NT2/D1 (cell line): Measurements from ENCODE around the gene DRD4.
"Not testable (repeated sequence)": the region's sequence is repeated elsewhere in the genome, so short reads cannot be mapped to it uniquely, and the experiment has no call there.

Experiments used
- YY1 ChIP-seq: IDR thresholded peaks from 2 replicates; pipeline ENCODE4 v1.6.1; 2011; ENCODE audit not compliant: insufficient read length, insufficient read depth
- ZNF274 ChIP-seq: IDR thresholded peaks from 2 replicates; pipeline ENCODE4 v1.6.1; 2011; ENCODE audit warnings: mild to moderate bottlenecking, low read depth, low read length

- not testable (repeated sequence) for TF ChIP-seq YY1, ZNF274
These were observed 16.1 kb downstream of the DRD4 start for GRCh38 chr11:653136-653535.
